MM.1S (cell line): ENCODE results near the gene KSR2.

Source experiments
- DNase-seq: peaks from one replicate; pipeline ENCODE4 v3.0.0-alpha.2; 2015
- H2AFZ ChIP-seq: fragments of 300-600 bp; sonication (generic); 2 replicates; pipeline ENCODE4 v1.6.0; 2016; ENCODE audit warnings: antibody characterized with exemption, low read length
- H3F3A ChIP-seq: fragments of 300-600 bp; sonication (generic); 2 replicates; pipeline ENCODE4 v1.6.1; 2016; ENCODE audit warnings: mild to moderate bottlenecking, antibody characterized with exemption, low read length, moderate library complexity, mixed read lengths; ENCODE audit not compliant: insufficient read depth
- H3K27ac ChIP-seq: fragments of 300-600 bp; sonication (generic); 2 replicates; pipeline ENCODE4 v1.5.1; 2016; ENCODE audit warnings: mild to moderate bottlenecking, low read length
- H3K27me3 ChIP-seq: fragments of 300-600 bp; sonication (generic); replicated peaks from 2 replicates; pipeline ENCODE4 v1.6.0; 2016; ENCODE audit warnings: low read length; ENCODE audit not compliant: insufficient read depth
- H3K36me3 ChIP-seq: fragments of 300-600 bp; sonication (generic); replicated peaks from 2 replicates; pipeline ENCODE4 v1.6.1; 2016; ENCODE audit warnings: mild to moderate bottlenecking, low read length, mixed read lengths; ENCODE audit not compliant: insufficient read depth
- H3K4me1 ChIP-seq: fragments of 300-600 bp; sonication (generic); 2 replicates; pipeline ENCODE4 v1.6.1; 2016; ENCODE audit warnings: low read length, mixed read lengths
- H3K4me2 ChIP-seq: fragments of 300-600 bp; sonication (generic); 2 replicates; pipeline ENCODE4 v1.6.0; 2016; ENCODE audit warnings: low read depth, low read length
- H3K4me3 ChIP-seq: fragments of 300-600 bp; sonication (generic); 2 replicates; pipeline ENCODE4 v1.5.1; 2016; ENCODE audit warnings: low read length, mixed read lengths
- H3K79me2 ChIP-seq: fragments of 300-600 bp; sonication (generic); 2 replicates; pipeline ENCODE4 v1.6.1; 2016; ENCODE audit warnings: mixed run types, low read length, mixed read lengths
- H3K9ac ChIP-seq: fragments of 300-600 bp; sonication (generic); 2 replicates; pipeline ENCODE4 v1.6.1; 2016; ENCODE audit warnings: low read length, mixed read lengths
- H3K9me2 ChIP-seq: fragments of 300-600 bp; sonication (generic); replicated peaks from 2 replicates; pipeline ENCODE4 v1.6.1; 2016; ENCODE audit warnings: mild to moderate bottlenecking, low read length, mixed read lengths; ENCODE audit not compliant: insufficient read depth
- H3K9me3 ChIP-seq: fragments of 300-600 bp; sonication (generic); replicated peaks from 2 replicates; pipeline ENCODE4 v1.6.1; 2016; ENCODE audit warnings: mild to moderate bottlenecking, low read length, mixed read lengths; ENCODE audit not compliant: insufficient read depth
- H4K20me1 ChIP-seq: fragments of 300-600 bp; sonication (generic); 2 replicates; pipeline ENCODE4 v1.6.1; 2016; ENCODE audit warnings: mild to moderate bottlenecking, low read length, moderate library complexity, mixed read lengths; ENCODE audit not compliant: insufficient read depth
- EZH2 ChIP-seq: fragments of 300-600 bp; sonication (generic); optimal IDR thresholded peaks from 2 replicates; pipeline ENCODE3; 2017; ENCODE audit warnings: low read depth, mild to moderate bottlenecking, antibody characterized with exemption, low read length, mixed read lengths
- EZH2phosphoT487 ChIP-seq: fragments of 300-600 bp; sonication (generic); IDR thresholded peaks from 2 replicates; pipeline ENCODE4 v1.6.1; 2018; ENCODE audit warnings: antibody characterized with exemption, low read length
- TF ChIP-seq, protein P1 (sequence below): fragments of 300-600 bp; sonication (generic); IDR thresholded peaks from 2 replicates; pipeline ENCODE4 v1.5.1; 2016; ENCODE audit warnings: antibody characterized with exemption, low read length, mixed read lengths

KSR2 gene

DNA sequence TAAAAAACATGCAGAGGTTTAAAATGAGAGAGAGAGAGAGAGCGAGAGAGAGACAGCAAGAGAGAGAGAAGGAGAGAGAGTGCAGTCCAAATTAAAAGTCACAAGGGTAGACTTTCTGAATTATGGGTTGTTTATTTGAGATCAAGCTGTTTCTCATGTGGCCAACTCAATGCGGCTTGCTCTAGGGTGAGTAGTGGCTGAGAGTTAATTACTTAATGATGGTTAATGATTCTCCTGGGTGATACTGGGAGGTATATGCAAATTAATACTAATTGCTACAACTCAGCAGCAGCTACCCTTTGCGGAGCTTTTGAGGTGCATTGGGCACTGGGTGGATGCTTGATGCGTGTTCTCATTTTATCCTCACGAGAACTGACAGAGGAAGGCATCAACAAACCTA, 485.3 kb downstream of the KSR2 start:
- no peak overlapping the region for H3K4me3 ChIP-seq
- no peaks in the 10 kb centered on the region for H3K27me3 ChIP-seq
- no peaks in the 10 kb centered on the region for H3F3A ChIP-seq
- no peaks in the 10 kb centered on the region for H3K79me2 ChIP-seq
- H2AFZ ChIP-seq, result no peak overlapping the region
- no peak overlapping the region for H3K27ac ChIP-seq
- no peak overlapping the region for H3K9ac ChIP-seq
- no peaks in the 10 kb centered on the region for H3K4me1 ChIP-seq
- no peaks in the 10 kb centered on the region for H3K9me3 ChIP-seq
- TF ChIP-seq, protein P1, sequence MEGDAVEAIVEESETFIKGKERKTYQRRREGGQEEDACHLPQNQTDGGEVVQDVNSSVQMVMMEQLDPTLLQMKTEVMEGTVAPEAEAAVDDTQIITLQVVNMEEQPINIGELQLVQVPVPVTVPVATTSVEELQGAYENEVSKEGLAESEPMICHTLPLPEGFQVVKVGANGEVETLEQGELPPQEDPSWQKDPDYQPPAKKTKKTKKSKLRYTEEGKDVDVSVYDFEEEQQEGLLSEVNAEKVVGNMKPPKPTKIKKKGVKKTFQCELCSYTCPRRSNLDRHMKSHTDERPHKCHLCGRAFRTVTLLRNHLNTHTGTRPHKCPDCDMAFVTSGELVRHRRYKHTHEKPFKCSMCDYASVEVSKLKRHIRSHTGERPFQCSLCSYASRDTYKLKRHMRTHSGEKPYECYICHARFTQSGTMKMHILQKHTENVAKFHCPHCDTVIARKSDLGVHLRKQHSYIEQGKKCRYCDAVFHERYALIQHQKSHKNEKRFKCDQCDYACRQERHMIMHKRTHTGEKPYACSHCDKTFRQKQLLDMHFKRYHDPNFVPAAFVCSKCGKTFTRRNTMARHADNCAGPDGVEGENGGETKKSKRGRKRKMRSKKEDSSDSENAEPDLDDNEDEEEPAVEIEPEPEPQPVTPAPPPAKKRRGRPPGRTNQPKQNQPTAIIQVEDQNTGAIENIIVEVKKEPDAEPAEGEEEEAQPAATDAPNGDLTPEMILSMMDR, result no peak
- TF ChIP-seq EZH2phosphoT487 (no peak), EZH2 (no peak)
- no peaks in the 10 kb centered on the region for H4K20me1 ChIP-seq
- H3K9me2 ChIP-seq, result no peaks in the 10 kb centered on the region
- no peaks in the 10 kb centered on the region for H3K36me3 ChIP-seq
- H3K4me2 ChIP-seq, result no peak overlapping the region
- no peak for DNase-seq

- no peaks in the 10 kb centered on the region for H3F3A ChIP-seq
- H3K27ac ChIP-seq, result no peak overlapping the region
- H3K9me3 ChIP-seq, result no peaks in the 10 kb centered on the region
- no peak for DNase-seq
- H2AFZ ChIP-seq, result no peak overlapping the region
- H3K4me3 ChIP-seq, result no peak overlapping the region
- H3K9ac ChIP-seq, result no peak overlapping the region
- no peak overlapping the region for H3K4me2 ChIP-seq
- TF ChIP-seq, protein P1, result no peak
- TF ChIP-seq EZH2, result no peak
- no peak for TF ChIP-seq EZH2phosphoT487
- H3K9me2 ChIP-seq, result no peaks in the 10 kb centered on the region
- H3K4me1 ChIP-seq, result no peaks in the 10 kb centered on the region
- H3K27me3 ChIP-seq, result no peaks in the 10 kb centered on the region
- no peaks in the 10 kb centered on the region for H3K79me2 ChIP-seq
- H4K20me1 ChIP-seq, result no peaks in the 10 kb centered on the region
- H3K36me3 ChIP-seq, result no peaks in the 10 kb centered on the region
Observed at GRCh38 chr12:117481470-117481869, 487.3 kb downstream of the KSR2 start.

GRCh38 chr12:117476341-117476740, 492.4 kb downstream of the KSR2 start:
- H3K79me2 ChIP-seq, result no peaks in the 10 kb centered on the region
- TF ChIP-seq EZH2phosphoT487, result no peak
- no peak for TF ChIP-seq EZH2
- TF ChIP-seq, protein P1, result no peak
- no peaks in the 10 kb centered on the region for H3K27me3 ChIP-seq
- no peak overlapping the region for H3K9ac ChIP-seq
- no peaks in the 10 kb centered on the region for H4K20me1 ChIP-seq
- no peak overlapping the region for H2AFZ ChIP-seq
- H3F3A ChIP-seq, result no peaks in the 10 kb centered on the region
- no peaks in the 10 kb centered on the region for H3K9me3 ChIP-seq
- no peak overlapping the region for H3K27ac ChIP-seq
- no peak for DNase-seq
- H3K4me3 ChIP-seq, result no peak overlapping the region
- H3K4me1 ChIP-seq, result no peaks in the 10 kb centered on the region
- no peaks in the 10 kb centered on the region for H3K9me2 ChIP-seq
- no peaks in the 10 kb centered on the region for H3K36me3 ChIP-seq
- H3K4me2 ChIP-seq, result no peak overlapping the region
